HT-29 (cell line): ENCODE measurements around the gene MAML2. TPM values are rescaled to one million over a fixed set of nuclear protein-coding genes. Genes with fewer than 3 reads are reported as not detected.

Source experiments
- DNase-seq: peaks from one replicate; pipeline ENCODE4 v3.0.0-alpha.2; 2015; ENCODE audit warnings: low spot score
- total RNA-seq: library from RNA; depleted of rRNA; stranded (reverse); fragments of >200 nt; shearing (Covaris generic); gene quantifications from 2 replicates; pipeline ENCODE4 v1.2.3, GENCODE V29; 2014

Gene MAML2
- total RNA-seq, 1 experiment from 2014 or later: 5.2 TPM

GRCh38 chr11:96014217-96014616, 328.8 kb downstream of the MAML2 start:
- peak; percentile 74 for DNase-seq

GRCh38 chr11:96013461-96014213, 329.4 kb downstream of the MAML2 start:
- DNase-seq: no peak

DNA sequence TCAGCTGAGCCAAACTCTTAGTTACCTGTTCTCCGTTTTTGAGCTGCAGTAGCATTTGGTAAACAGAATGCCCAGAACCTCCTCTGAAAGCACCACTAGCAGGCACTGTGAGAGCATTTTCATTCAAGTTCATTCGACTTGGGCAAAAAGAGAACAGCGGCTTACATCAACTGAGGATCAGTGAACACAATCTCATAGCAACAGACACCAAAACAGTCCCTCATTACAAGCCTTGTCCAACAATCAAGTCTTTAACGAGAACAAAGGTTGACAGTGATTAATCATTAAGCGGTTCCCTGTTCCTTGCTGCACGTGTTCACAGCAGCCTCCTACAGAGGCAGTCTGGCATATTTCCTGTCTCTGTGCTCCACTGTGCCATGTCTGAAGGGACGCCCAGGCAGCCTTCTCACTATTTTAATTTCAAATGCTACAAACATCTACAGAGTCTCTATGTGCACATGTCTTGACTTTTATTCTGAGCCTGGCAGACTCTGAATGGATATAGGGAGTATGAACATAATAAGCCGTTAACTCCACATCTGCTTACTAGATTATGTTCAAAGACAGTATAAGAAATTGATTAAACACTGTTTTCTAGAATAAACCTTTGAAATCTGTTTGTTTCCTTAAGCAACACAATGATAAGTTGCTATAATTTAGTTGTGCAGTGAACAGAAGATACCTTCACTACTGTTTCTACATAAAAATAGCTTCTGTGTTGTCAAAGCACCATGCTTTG, 330.7 kb downstream of the MAML2 start:
- DNase-seq: peak; percentile 98

DNA sequence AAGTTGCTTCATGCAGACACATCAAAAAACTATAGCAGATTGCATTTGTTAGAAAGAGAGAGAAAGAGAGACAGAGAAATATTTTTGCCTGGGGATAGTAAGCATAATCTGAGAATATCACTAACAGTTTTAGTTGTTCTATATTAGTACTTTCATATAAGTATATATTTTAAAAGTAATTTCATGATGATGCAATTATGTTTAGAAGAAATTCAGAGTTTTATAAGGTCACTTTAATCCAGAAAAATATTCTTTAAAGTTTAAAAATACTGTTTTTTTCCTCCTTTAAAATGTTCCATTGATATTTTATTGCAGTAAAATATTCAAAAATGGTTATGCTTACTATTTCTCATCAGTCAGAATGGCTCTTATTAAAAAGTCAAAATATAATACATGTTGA, 332.3 kb downstream of the MAML2 start:
- no peak for DNase-seq

DNA sequence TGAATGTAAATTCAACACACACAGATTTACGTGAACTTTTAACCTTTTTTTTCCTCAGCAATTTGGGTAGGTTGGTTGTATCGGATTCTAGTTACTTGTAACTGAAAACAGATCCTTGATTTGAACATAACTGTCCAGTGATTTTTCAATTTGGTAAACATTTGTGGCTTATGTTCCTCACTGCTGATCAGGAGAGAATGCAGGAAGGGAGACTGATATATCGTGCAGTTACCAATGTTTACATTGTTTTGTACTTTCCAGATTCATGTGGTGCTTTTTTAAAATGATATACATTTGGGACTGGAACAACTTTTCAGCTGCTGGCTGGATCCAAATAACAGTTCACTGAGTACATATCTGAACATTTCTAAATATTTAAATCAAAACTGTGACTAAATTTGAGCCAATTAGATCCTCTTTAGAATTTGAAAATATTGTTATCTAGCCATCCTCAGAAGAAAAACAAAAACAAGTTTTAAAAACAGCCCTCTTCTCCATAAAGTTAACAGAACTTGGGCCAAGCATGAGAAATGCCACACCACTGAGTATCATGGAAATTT, 334.8 kb downstream of the MAML2 start:
- DNase-seq: no peak

DNA sequence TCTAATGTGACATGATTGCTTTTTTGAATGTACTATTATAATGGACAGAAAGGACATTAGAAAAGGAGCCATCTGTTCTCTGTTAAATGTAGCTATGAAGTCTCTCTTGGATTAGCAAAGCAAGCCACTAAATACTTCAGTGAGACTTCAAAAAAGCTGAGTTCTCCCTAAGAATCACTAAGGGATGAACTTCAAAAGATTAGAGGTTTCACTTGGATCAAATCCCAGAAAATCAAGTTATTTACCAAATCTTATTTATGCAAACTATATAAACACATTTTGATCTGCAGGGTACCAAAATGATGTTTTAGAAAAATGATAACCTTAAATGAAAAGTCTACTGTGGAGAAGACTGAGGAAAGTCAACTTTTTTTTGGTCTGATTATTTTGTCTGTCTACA, 337.0 kb downstream of the MAML2 start:
- DNase-seq: no peak

DNA sequence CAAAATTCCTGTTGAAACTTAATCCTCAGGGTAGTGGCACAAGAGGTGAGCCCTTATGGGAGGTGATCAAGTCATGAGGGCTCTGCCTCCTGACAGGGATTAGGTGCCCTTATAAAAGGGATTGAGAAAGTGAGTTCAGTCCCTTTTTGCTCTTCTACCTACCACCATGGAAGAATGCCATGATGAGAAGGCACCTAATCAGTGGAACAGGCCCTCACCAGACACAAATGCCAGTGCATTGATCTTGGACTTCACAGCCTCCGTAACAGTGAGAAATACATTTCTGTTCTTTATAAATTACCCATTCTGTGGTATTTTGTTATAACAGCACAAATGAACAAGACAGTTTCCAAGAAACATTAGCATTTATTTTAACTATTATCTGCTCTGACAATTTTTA, 338.1 kb downstream of the MAML2 start:
- no peak for DNase-seq

GRCh38 chr11:96002754-96003290, 340.2 kb downstream of the MAML2 start:
- DNase-seq: no peak

DNA sequence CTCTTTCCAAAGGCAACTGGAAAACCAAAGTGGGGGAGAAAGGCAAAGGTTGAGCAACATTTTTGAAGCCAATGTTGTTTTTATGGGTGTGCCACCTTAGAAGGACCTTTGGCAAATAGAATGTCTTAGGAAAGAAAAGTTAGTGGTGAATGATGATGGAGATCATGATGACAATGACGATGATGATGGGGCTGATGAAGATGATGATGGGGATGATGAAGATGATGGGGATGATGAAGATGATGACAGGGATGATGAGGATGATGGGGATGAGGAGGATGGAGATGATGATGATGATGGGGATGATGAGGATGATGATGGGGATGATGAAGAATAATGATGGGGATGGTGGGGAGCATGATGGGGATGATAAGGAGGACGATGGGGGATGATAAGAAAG, 340.7 kb downstream of the MAML2 start:
- no peak for DNase-seq

GRCh38 chr11:96001037-96001436, 342.0 kb downstream of the MAML2 start:
- DNase-seq: no peak

GRCh38 chr11:95999711-96000406, 343.1 kb downstream of the MAML2 start:
- no peak for DNase-seq

GRCh38 chr11:95996621-95997235, 346.3 kb downstream of the MAML2 start:
- DNase-seq: no peak

DNA sequence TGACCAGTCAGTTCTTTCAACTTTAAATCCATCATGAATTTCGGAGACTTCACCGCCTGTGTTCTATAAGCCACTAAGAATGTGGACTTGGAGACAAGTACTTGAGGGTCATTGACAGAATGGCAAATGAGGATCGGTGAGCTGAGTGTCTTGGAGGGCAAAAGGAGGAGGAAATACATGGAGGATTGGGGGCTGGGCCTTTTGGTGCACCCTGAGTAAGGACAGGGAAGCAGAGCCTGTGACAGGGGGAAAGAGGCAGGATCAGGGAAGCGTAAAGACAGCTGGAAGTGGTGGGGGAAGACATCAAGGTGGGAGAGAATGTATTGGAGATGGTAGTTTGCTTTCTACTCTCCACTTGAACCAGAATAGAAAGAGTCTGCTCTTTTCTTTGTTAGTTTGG, 348.7 kb downstream of the MAML2 start:
- DNase-seq: no peak

DNA sequence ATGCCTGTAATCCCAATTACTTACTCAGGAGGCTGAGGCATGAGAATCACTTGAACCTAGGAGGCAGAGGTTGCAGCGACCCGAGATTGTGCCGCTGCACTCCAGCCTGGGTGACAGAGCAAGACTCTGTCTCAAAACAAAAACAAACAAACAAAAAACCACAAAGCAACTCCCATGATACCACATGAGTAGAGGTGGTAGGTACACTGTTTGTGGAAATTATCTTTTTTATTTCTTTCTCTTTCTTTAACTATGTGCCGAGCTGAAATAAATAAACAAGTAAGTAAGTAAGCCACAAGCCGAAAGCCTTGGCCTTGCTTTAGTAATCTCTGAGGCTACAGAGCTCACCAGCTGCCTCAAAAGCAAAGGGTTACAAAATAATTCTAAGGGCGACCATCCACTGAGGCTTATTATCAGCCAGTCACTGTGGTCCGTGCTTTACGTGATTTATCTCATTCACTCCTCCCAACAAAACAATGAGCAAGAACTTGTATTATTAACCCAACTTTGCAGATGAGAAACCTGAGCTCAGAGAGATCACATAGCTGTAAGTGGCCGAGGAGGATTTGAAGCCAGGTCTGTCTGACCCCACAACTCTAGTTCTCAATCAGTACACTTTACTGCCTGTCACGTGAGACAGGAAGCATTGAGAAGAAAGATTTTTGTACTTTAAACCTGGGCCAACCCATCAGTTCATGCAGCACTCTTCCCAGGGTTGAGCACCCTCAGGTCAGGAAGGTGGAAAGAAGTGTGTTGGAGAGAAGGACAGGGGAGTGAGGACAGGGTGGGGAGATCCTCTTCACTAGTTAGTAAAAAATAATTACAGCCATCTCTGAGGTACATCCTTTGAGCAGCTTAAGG, 349.3 kb downstream of the MAML2 start:
- no peak for DNase-seq

DNA sequence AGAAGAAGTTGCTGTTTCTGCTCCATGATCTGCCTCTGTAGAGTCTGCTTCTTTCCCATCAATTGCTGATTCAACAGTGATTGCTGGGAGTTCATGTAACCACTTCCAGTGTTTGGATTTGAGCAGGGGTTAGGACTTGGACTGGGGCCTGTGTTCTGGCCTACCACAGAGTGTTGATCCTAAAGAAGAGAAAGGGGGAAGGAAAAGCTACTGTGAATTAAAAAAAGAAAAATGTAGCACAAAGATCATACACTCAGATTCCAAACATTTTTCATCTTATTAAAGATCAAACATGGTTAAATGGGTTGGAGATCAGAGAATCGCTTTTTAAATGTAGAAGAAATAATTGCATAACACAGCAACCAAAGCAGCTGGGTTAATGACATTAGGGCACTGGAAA, 351.4 kb downstream of the MAML2 start:
- peak; percentile 66 for DNase-seq

DNA sequence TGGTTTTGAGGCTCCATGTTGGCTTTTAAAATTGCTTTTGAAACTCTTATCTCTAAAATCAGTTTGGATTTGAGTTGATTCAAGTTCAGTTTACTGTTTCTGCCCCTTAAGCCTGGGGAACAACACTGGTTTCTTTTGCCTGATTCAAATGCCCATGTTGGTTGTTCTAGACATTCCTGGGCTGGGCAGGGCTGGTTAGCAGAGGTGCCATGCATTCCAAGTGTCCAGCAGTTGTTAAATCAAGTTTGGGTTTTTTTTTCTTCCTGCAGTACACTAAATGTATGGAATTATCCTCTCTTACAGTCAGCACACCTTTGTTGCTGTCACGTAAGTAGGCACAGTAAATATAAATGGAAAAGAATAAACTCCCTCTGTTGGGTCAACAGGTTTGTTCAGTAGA, 351.9 kb downstream of the MAML2 start:
- peak; percentile 79 for DNase-seq

DNA sequence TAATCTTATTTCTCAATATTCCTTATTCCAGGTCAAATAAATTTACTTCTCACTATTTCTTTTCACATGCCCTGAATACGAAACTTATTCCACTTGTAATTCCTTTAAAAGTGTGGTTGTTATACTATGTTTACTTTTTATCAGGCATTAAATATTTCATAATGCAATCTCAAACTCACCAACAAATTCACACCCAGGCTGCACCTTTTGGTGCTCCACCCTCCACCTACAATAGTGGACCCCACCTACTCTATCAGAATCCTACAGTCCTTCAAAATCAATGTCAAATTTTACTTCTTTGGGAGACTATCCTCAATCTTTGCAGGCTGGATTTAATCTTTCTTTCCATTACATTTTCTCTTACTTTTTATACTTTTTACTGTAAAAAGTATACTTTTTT, 353.2 kb downstream of the MAML2 start:
- no peak for DNase-seq

GRCh38 chr11:95989076-95989605, 353.9 kb downstream of the MAML2 start:
- no peak for DNase-seq

DNA sequence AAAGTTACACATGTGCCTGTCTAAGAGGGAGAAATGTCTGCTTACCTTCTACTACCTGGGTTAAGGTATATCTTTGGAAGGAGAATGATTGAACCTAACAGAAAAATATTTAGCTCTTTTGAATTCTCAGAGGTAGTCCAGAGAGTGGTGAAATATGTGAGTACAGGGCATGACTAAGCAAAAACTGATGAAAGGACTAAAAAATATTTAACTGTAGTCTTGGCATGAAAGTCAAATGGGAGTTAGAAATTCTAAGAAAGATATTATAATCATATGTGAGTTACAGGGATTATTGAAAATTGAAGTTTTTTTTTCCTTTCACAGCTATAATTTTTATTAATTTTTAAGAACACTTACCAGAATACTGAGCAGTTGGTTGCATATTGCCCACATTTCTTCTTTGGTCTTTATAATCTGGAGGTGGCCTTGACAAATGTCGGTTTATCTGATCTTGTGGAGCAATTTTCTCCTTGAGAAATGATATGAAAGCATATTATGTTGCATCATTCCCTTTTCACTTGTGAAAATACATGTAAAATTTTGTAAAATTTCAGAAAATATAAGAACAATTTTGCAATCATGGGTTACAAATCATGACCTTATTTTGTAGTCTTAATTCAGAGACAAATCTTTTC, 357.7 kb downstream of the MAML2 start:
- no peak for DNase-seq

GRCh38 chr11:95984072-95984471, 358.9 kb downstream of the MAML2 start:
- no peak for DNase-seq
